GM12891 (cell line): Measurements from ENCODE around the gene ZXDB.

Experiments
- PAX5 ChIP-seq: IDR thresholded peaks from 2 replicates; pipeline ENCODE4 v1.6.1; 2011; ENCODE audit warnings: low read length, moderate library complexity, mild to moderate bottlenecking; ENCODE audit not compliant: insufficient read depth, severe bottlenecking
- POLR2A ChIP-seq: IDR thresholded peaks from 2 replicates; pipeline ENCODE4 v1.6.1; 2011; ENCODE audit warnings: low read depth, low read length, control low read depth
- POLR2AphosphoS5 ChIP-seq: IDR thresholded peaks from 2 replicates; pipeline ENCODE4 v1.6.1; 2011; ENCODE audit warnings: low read depth, low read length, control low read depth
- POU2F2 ChIP-seq: IDR thresholded peaks from 2 replicates; pipeline ENCODE4 v1.6.1; 2011; ENCODE audit warnings: low read depth, mild to moderate bottlenecking, control low read depth, low read length, moderate library complexity
- SPI1 ChIP-seq: IDR thresholded peaks from 2 replicates; pipeline ENCODE4 v1.6.1; 2011; ENCODE audit warnings: low read depth, low read length, control low read depth
- TAF1 ChIP-seq: IDR thresholded peaks from 2 replicates; pipeline ENCODE4 v1.6.1; 2011; ENCODE audit warnings: low read depth, low read length, control low read depth

- TF ChIP-seq POU2F2 = no peak
- TF ChIP-seq POLR2AphosphoS5 = no peak
- TF ChIP-seq POLR2A = no peak
- TF ChIP-seq SPI1 = no peak
- TF ChIP-seq TAF1 = no peak
- no peak for TF ChIP-seq PAX5
These were observed 51.9 kb downstream of the ZXDB start for GRCh38 chrX:57643698-57644097.
